Measurements from ENCODE around the gene RINT1.
A peak's percentile ranks its signal among the peaks of the same experiment; 100 is the strongest.

GRCh38 chr7:105581066-105581811, 49.2 kb downstream of the RINT1 start, which contains the start of gene EFCAB10:
- TF ChIP-seq ZFP3 (CRISPR knock-in tag; IDR thresholded peaks at IDR 0.05) (0 out of 2 replicates have a peak, but pooled peaks have one; percentile 20), CREB5 (CRISPR knock-in tag; IDR thresholded peaks at IDR 0.05; ENCODE audit: low read depth) (no peak), ARNTL (CRISPR knock-in tag; IDR thresholded peaks at IDR 0.05; ENCODE audit: borderline replicate concordance, low read depth) (no peak), RARB (CRISPR knock-in tag; IDR thresholded peaks at IDR 0.05) (no peak; the same call in 1 of the 2 replicates), OSR1 (CRISPR knock-in tag; IDR thresholded peaks at IDR 0.05) (no peak), ZNF8 (CRISPR knock-in tag; IDR thresholded peaks at IDR 0.05) (no peak)

All from SK-N-SH treated with all-trans-retinoic acid at 6 μM for 48 hours (cell line).